ENCODE results near the gene NAT10.

Gene NAT10

GRCh38 chr11:34191578-34191977 is 86.1 kb downstream of the NAT10 start:
- Mint-ChIP-seq H3K4me1 (ENCODE audit: low read depth) (peaks cover 8% of the 10 kb centered on the region), H3K27me3 (ENCODE audit: low read depth) (peaks cover 9% of the 10 kb centered on the region), H3K9me3 (no peaks in the 10 kb centered on the region), H3K27ac (no peak overlapping the region), H3K4me3 (no peak overlapping the region), H3K36me3 (ENCODE audit: low read depth) (no peaks in the 10 kb centered on the region)

GRCh38 chr11:34192481-34193401 is 87.3 kb downstream of the NAT10 start:
- peaks cover 14% of the 10 kb centered on the region for H3K4me1 Mint-ChIP-seq (ENCODE audit: low read depth)
- no peaks in the 10 kb centered on the region for H3K9me3 Mint-ChIP-seq
- H3K27ac Mint-ChIP-seq = no peak overlapping the region
- no peak overlapping the region for H3K4me3 Mint-ChIP-seq
- no peaks in the 10 kb centered on the region for H3K36me3 Mint-ChIP-seq (ENCODE audit: low read depth)
- H3K27me3 Mint-ChIP-seq (ENCODE audit: low read depth) = peaks cover 9% of the 10 kb centered on the region

- H3K27ac Mint-ChIP-seq = no peak overlapping the region
- H3K9me3 Mint-ChIP-seq = no peaks in the 10 kb centered on the region
- H3K4me3 Mint-ChIP-seq = no peak overlapping the region
- H3K4me1 Mint-ChIP-seq (ENCODE audit: low read depth) = peaks cover 28% of the 10 kb centered on the region
- peaks cover under 1% of the 10 kb centered on the region for H3K27me3 Mint-ChIP-seq (ENCODE audit: low read depth)
- H3K36me3 Mint-ChIP-seq (ENCODE audit: low read depth) = no peaks in the 10 kb centered on the region
These were observed 89.3 kb downstream of the NAT10 start for GRCh38 chr11:34194576-34195335.

Data from T-helper 1 cell treated with Interleukin-12 subunit alpha and Interleukin-12 subunit beta and Interleukin-4 antibody, amounts not matched to agents 30 μg/mL and 1 μg/mL, for 36 hours (primary cell).